HFFc6 (cell line): ENCODE results near the gene PCSK5. TPM values are rescaled to one million over a fixed set of nuclear protein-coding genes. Genes with fewer than 3 reads are reported as not detected.

Experiments used
- DNase-seq: peaks from one replicate; pipeline ENCODE4 v3.0.0-alpha.2; 2018
- H3K27ac Mint-ChIP-seq: 2 replicates; pipeline ENCODE4 v1.8.0; 2020; ENCODE audit warnings: mild to moderate bottlenecking, mixed read lengths
- H3K27me3 Mint-ChIP-seq: 2 replicates; pipeline ENCODE4 v1.8.0; 2021; ENCODE audit warnings: mild to moderate bottlenecking, moderate library complexity, mixed read lengths; ENCODE audit not compliant: insufficient read depth
- H3K36me3 Mint-ChIP-seq: 2 replicates; pipeline ENCODE4 v1.8.0; 2021; ENCODE audit warnings: low read depth, mixed read lengths
- H3K4me1 Mint-ChIP-seq: 2 replicates; pipeline ENCODE4 v1.8.0; 2020; ENCODE audit warnings: low read depth, mixed read lengths
- H3K4me3 Mint-ChIP-seq: 2 replicates; pipeline ENCODE4 v1.8.0; 2020; ENCODE audit warnings: mild to moderate bottlenecking, moderate library complexity, mixed read lengths
- H3K9me3 Mint-ChIP-seq: 2 replicates; pipeline ENCODE4 v1.8.0; 2020; ENCODE audit warnings: mild to moderate bottlenecking, mixed read lengths
- total RNA-seq, 6 experiments: library from RNA; stranded (reverse); fragmentation: NEBNext Ultra II Directional; extraction: Animal tissue kit (Norgen Biotek cat#: 25700); gene quantifications; 2 replicates in 1 of 6; 3 replicates in 5 of 6; pipeline ENCODE4 v1.2.3, GENCODE V29; 2021
- TF ChIP-seq, protein P1 (sequence below): fragments of 200-600 bp; sonication (generic); IDR thresholded peaks from 2 replicates; pipeline ENCODE4 v1.5.0; 2021; ENCODE audit warnings: antibody characterized with exemption, mild to moderate bottlenecking

The PCSK5 gene
- total RNA-seq, 6 experiments from 2014 or later: 0.18 to 0.36 (median 0.22) TPM

DNA sequence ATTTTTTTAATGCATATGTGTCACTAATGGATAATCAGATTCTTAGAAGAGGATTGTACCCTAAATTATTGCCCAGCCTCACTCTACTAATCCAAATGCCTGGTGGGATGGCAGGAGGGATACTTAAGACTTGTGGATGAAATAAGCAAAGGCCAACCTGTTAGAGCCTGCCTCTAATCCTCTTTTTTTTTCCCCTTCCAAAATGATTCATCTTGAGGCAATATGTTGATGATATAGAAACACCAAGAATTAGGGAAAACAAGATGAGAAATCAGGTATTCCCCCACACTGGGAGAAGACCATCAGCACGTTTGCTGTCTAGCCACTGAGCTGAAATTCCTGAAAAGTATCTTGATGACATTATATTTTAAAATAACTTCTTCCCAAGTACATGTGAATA lies 451.7 kb downstream of the PCSK5 start:
- Mint-ChIP-seq H3K36me3 (no peaks in the 10 kb centered on the region), H3K9me3 (no peaks in the 10 kb centered on the region), H3K4me3 (no peak overlapping the region), H3K4me1 (no peaks in the 10 kb centered on the region), H3K27ac (no peak overlapping the region), H3K27me3 (peaks cover 3% of the 10 kb centered on the region; the same call in 1 of the 2 replicates)
- DNase-seq: no peak
- TF ChIP-seq, protein P1, sequence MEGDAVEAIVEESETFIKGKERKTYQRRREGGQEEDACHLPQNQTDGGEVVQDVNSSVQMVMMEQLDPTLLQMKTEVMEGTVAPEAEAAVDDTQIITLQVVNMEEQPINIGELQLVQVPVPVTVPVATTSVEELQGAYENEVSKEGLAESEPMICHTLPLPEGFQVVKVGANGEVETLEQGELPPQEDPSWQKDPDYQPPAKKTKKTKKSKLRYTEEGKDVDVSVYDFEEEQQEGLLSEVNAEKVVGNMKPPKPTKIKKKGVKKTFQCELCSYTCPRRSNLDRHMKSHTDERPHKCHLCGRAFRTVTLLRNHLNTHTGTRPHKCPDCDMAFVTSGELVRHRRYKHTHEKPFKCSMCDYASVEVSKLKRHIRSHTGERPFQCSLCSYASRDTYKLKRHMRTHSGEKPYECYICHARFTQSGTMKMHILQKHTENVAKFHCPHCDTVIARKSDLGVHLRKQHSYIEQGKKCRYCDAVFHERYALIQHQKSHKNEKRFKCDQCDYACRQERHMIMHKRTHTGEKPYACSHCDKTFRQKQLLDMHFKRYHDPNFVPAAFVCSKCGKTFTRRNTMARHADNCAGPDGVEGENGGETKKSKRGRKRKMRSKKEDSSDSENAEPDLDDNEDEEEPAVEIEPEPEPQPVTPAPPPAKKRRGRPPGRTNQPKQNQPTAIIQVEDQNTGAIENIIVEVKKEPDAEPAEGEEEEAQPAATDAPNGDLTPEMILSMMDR: no peak

DNA sequence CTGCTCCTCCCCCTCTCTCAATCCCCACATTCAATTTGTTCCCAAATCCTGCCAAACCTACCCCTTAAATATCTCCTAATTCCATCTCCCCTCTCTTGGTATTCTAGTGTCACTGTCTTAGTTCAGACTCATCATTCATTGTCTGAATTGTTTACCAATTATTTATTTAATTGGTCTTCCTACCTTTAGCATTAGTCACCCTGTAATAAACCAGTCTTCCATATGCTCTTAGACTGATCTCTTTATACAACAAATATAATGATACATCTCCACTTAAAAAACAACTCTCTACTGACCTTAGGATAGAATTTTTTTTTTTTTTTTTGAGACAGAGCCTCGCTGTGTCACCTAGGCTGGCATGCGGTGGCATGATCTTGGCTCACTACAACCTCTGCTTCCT lies 452.4 kb downstream of the PCSK5 start:
- no peaks in the 10 kb centered on the region for H3K9me3 Mint-ChIP-seq
- no peaks in the 10 kb centered on the region for H3K36me3 Mint-ChIP-seq
- DNase-seq: no peak
- no peaks in the 10 kb centered on the region for H3K4me1 Mint-ChIP-seq
- H3K4me3 Mint-ChIP-seq: no peak overlapping the region
- peaks cover 3% of the 10 kb centered on the region; the same call in 1 of the 2 replicates for H3K27me3 Mint-ChIP-seq
- TF ChIP-seq, protein P1: no peak
- no peak overlapping the region for H3K27ac Mint-ChIP-seq

DNA sequence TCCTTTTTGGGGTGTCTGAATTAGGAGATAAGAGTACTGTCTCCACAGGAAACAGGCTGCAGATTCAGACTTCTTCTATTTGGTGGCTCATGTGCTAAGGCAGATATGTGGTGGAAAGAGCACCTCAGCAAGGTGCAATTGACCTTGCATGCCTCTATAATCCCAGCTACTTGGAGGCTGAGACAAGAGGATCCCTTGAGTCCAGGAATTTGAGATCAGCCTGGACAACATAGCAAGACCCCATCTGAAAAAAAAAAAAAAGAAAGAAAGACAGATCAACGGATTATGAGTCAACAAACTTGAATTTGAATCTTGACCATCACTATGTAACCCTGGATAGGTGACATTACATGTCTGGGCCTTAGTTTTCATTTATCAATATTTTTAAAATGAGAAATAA lies 459.4 kb downstream of the PCSK5 start:
- Mint-ChIP-seq H3K27ac (no peak overlapping the region), H3K36me3 (no peaks in the 10 kb centered on the region), H3K4me3 (no peak overlapping the region), H3K9me3 (no peaks in the 10 kb centered on the region), H3K4me1 (no peaks in the 10 kb centered on the region), H3K27me3 (peaks cover 6% of the 10 kb centered on the region; the same call in 1 of the 2 replicates)
- no peak for DNase-seq
- TF ChIP-seq, protein P1: no peak

DNA sequence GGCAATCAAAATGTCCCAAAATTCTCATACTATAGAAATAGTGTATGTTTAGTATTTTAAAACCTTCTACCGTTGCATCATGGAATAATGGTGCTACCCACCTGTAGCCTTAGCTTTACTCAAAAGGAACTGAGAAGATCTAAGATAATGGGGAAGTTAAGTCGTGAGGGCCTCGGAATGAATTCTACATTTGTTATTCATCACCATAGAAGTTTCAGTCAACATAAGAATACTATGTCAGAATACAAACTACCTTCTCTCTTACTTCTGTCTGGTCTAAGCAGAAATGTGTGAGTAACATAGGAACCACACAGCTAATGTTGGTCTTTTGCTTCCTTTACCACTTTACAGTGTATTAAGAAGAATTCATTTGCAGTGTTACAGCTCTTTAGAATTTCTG lies 460.5 kb downstream of the PCSK5 start:
- no peak for DNase-seq
- Mint-ChIP-seq H3K27me3 (peaks cover 10% of the 10 kb centered on the region; the same call in 1 of the 2 replicates), H3K27ac (no peak overlapping the region), H3K9me3 (no peaks in the 10 kb centered on the region), H3K4me3 (no peak overlapping the region), H3K4me1 (no peaks in the 10 kb centered on the region), H3K36me3 (no peaks in the 10 kb centered on the region)
- TF ChIP-seq, protein P1: no peak

DNA sequence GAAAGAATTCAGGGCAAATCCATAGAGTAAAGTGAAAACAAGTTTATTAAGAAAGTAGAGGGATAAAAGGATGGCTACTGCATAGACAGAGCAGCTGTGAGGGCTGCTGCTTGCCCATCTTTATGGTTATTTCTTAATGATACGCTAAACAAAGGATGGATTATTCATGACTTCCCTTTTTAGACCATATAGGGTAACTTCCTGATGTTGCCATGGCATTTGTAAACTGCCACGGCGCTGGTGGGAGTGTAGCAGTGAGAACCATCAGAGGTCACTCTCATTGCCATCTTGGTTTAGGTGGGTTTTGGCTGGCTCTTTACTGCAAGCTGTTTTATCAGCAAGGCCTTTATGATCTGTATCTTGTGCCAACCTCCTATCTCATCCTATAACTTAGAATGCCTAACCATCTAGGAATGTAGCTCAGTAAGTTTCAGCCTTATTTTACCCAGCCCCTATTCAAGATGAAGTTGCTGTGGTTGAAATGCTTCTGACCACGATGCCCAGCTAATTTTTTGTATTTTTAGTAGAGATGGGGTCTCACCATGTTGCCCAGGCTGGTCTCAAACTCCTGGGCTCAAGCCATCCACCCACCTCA lies 461.6 kb downstream of the PCSK5 start:
- H3K4me3 Mint-ChIP-seq: no peak overlapping the region
- peaks cover 17% of the 10 kb centered on the region; the same call in 1 of the 2 replicates for H3K27me3 Mint-ChIP-seq
- no peak for DNase-seq
- H3K9me3 Mint-ChIP-seq: no peaks in the 10 kb centered on the region
- H3K27ac Mint-ChIP-seq: no peak overlapping the region
- H3K36me3 Mint-ChIP-seq: no peaks in the 10 kb centered on the region
- H3K4me1 Mint-ChIP-seq: no peaks in the 10 kb centered on the region
- TF ChIP-seq, protein P1: no peak
